ENCODE results near the gene BICC1. TPM values are rescaled to one million over a fixed set of nuclear protein-coding genes. Genes with fewer than 3 reads are reported as not detected.

Gene BICC1, protein sequence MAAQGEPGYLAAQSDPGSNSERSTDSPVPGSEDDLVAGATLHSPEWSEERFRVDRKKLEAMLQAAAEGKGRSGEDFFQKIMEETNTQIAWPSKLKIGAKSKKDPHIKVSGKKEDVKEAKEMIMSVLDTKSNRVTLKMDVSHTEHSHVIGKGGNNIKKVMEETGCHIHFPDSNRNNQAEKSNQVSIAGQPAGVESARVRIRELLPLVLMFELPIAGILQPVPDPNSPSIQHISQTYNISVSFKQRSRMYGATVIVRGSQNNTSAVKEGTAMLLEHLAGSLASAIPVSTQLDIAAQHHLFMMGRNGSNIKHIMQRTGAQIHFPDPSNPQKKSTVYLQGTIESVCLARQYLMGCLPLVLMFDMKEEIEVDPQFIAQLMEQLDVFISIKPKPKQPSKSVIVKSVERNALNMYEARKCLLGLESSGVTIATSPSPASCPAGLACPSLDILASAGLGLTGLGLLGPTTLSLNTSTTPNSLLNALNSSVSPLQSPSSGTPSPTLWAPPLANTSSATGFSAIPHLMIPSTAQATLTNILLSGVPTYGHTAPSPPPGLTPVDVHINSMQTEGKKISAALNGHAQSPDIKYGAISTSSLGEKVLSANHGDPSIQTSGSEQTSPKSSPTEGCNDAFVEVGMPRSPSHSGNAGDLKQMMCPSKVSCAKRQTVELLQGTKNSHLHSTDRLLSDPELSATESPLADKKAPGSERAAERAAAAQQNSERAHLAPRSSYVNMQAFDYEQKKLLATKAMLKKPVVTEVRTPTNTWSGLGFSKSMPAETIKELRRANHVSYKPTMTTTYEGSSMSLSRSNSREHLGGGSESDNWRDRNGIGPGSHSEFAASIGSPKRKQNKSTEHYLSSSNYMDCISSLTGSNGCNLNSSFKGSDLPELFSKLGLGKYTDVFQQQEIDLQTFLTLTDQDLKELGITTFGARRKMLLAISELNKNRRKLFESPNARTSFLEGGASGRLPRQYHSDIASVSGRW
- total RNA-seq = 0.39 TPM in 1 of 2 replicates, not detected in the other

DNA sequence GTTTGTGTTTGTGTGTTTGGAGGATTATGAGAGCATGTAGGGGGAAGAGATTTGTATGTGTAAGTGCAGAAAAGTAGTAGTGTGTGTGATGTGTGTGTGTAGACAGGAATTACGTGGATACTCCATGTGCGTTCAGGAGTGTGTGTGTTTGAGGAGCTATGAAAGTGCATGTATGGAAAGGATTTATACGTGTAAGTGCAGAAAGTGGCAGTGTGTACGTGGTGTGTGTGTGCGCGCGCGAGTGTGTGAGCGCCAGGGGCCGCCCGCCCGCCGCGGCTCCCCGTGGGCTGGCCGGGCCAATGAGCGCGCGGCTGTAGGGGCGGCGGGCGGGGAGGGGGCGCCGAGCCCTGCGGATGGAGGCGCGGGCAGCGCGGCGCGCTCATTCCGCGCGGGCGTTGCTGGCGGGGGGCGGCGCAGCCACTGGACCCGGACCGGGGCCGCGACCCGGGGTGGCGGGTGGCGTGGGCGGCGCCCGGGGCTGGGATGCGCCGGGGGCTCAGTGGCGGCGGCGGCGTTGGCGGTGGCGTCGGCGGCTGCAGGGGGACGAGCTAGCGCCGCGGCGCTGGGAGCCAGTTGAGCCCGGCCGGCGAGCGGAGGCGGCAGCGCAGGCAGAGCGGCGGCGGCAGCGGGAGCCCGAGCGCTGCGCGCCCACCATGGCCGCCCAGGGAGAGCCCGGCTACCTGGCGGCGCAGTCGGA lies at the start of gene BICC1:
BICC1 (plus strand) TSS at position 382 of the 697 bp plus-strand sequence; CDS start at position 654, 272 bp downstream.

Other genes starting within 250 kb of the BICC1 start
- gene IPMK, start 245.0 kb upstream of the BICC1 start, total RNA-seq = 6.7 and 7.2 TPM in 2 replicates
- 6.4 and 13.0 TPM in 2 replicates for gene CISD1, start 243.7 kb upstream of the BICC1 start, total RNA-seq
- 9.8 and 12.9 TPM in 2 replicates for gene UBE2D1, start 177.9 kb upstream of the BICC1 start, total RNA-seq
- gene TFAM, start 127.5 kb upstream of the BICC1 start, total RNA-seq = 14.1 and 15.3 TPM in 2 replicates

Data from placental epithelial cell (primary cell).